Karpas-422 (cell line): ENCODE data around the gene CNGA3. TPM values are rescaled to one million over a fixed set of nuclear protein-coding genes. Genes with fewer than 3 reads are reported as not detected.

Experiments
- DNase-seq: peaks from one replicate; pipeline ENCODE4 v3.0.0-alpha.2; 2015
- H2AFZ ChIP-seq: fragments of 200-600 bp; sonication (generic); 2 replicates; pipeline ENCODE4 v1.6.1; 2014; ENCODE audit warnings: antibody characterized with exemption, low read length, mixed read lengths
- H3K27ac ChIP-seq: fragments of 200-600 bp; sonication (generic); 2 replicates; pipeline ENCODE4 v1.5.1; 2014; ENCODE audit warnings: mild to moderate bottlenecking, low read length, moderate library complexity
- H3K27me3 ChIP-seq: fragments of 200-600 bp; sonication (generic); 2 replicates; pipeline ENCODE4 v1.6.1; 2014; ENCODE audit warnings: low read length, mixed read lengths
- H3K36me3 ChIP-seq: fragments of 200-600 bp; sonication (generic); 2 replicates; pipeline ENCODE4 v1.6.1; 2014; ENCODE audit warnings: low read length, mixed read lengths; ENCODE audit not compliant: insufficient read depth
- H3K4me1 ChIP-seq: fragments of 200-600 bp; sonication (generic); 2 replicates; pipeline ENCODE4 v1.6.1; 2014; ENCODE audit warnings: mild to moderate bottlenecking, low read length, mixed read lengths
- H3K4me2 ChIP-seq: fragments of 200-600 bp; sonication (generic); 2 replicates; pipeline ENCODE4 v1.6.1; 2014; ENCODE audit warnings: low read length, low read depth, mild to moderate bottlenecking; ENCODE audit not compliant: poor library complexity, severe bottlenecking
- H3K4me3 ChIP-seq: fragments of 200-600 bp; sonication (generic); 2 replicates; pipeline ENCODE4 v1.5.1; 2014; ENCODE audit warnings: mild to moderate bottlenecking, antibody characterized with exemption, low read length, mixed read lengths
- H3K79me2 ChIP-seq: fragments of 200-600 bp; sonication (generic); 2 replicates; pipeline ENCODE4 v1.6.1; 2014; ENCODE audit warnings: mild to moderate bottlenecking, low read length, mixed read lengths
- H3K9ac ChIP-seq: fragments of 200-600 bp; sonication (generic); 2 replicates; pipeline ENCODE4 v1.6.0; 2014; ENCODE audit warnings: low read length
- H3K9me2 ChIP-seq: fragments of 200-600 bp; sonication (generic), shearing (Covaris generic); replicated peaks from 2 replicates; pipeline ENCODE4 v1.6.0; 2014; ENCODE audit warnings: mild to moderate bottlenecking, low read length, moderate library complexity; ENCODE audit not compliant: insufficient read depth
- H3K9me3 ChIP-seq: fragments of 300-700, 200-600 bp; sonication (generic); 2 replicates; pipeline ENCODE4 v1.6.1; 2014; ENCODE audit warnings: low read length, mixed read lengths
- H4K20me1 ChIP-seq: fragments of 200-600 bp; sonication (generic); 2 replicates; pipeline ENCODE4 v1.6.1; 2014; ENCODE audit warnings: mild to moderate bottlenecking, antibody characterized with exemption, low read length, low read depth; ENCODE audit not compliant: insufficient read depth
- total RNA-seq: library from RNA; depleted of rRNA; stranded (reverse); fragments of >200 nt; shearing (Covaris generic); gene quantifications from 2 replicates; pipeline ENCODE4 v1.2.3, GENCODE V29; 2014; ENCODE audit warnings: low replicate concordance

Gene CNGA3
- total RNA-seq, 1 experiment from 2014 or later: 0.07 TPM

DNA sequence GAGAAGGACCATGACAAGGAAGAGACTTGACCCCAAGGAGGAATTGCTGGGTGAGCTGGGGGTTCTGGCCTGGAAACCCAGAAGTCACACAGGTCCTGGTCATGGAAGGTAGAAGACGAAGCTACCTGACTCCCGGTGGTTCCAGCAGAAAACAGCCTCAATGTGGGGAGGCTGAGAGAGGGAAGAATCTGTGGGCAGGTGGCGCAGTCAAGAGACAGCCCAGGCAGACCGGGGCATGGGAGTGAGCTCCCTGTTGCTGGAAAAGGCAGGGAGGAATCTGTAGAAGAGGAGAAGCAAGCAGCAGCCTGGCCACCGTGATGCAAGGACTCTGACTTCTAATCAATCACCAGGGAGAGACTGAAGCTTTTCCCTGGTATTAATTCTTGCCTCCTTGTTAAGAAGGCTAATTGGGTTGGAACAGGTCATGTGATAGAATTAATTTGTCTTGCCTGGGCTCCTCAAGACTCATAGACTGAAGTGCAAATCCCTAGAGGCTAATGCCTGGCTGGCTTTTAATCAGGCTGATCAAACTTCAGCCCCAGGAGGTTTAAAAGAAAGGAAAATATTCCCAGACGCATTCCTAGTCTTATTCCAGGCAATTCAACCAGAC lies 30.1 kb downstream of the CNGA3 start:
- no peaks in the 10 kb centered on the region for H3K79me2 ChIP-seq
- no peak overlapping the region for H3K4me3 ChIP-seq
- no peaks in the 10 kb centered on the region for H3K9me3 ChIP-seq
- no peaks in the 10 kb centered on the region for H3K4me1 ChIP-seq
- no peak overlapping the region for H3K9ac ChIP-seq
- no peak overlapping the region for H2AFZ ChIP-seq
- H3K27ac ChIP-seq: no peak overlapping the region
- no peaks in the 10 kb centered on the region for H3K9me2 ChIP-seq
- no peaks in the 10 kb centered on the region for H3K27me3 ChIP-seq
- DNase-seq: no peak
- H3K36me3 ChIP-seq: no peaks in the 10 kb centered on the region
- no peak overlapping the region for H3K4me2 ChIP-seq
- 0 out of 2 replicates have a peak, but pooled peaks cover 2% of the 10 kb centered on the region for H4K20me1 ChIP-seq

DNA sequence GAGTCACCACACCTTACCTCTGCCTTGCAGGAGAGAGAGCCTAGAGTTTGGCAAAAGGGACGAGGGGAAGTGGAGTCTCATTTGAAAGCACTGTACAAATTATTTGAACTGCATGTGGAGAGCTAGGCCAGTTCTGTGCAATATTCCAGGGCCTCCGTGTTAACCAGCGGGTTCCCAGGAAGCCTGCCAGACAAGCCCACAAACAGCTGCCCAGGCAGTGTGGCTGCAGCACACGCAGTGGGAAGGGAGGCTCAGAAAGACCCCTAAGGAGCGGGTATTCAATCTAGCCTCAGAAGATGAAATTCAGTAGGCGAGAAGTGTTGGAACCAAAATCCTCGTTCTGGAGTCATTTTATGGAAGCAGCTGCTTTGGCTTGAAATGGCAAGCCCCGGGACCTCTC lies 30.7 kb downstream of the CNGA3 start:
- Histone ChIP-seq H3K9ac (no peak overlapping the region), H2AFZ (no peak overlapping the region), H3K27ac (no peak overlapping the region), H3K36me3 (no peaks in the 10 kb centered on the region), H3K4me1 (no peaks in the 10 kb centered on the region), H4K20me1 (0 out of 2 replicates have a peak, but pooled peaks cover 2% of the 10 kb centered on the region), H3K9me3 (no peaks in the 10 kb centered on the region), H3K79me2 (no peaks in the 10 kb centered on the region), H3K9me2 (no peaks in the 10 kb centered on the region), H3K4me3 (no peak overlapping the region), H3K27me3 (no peaks in the 10 kb centered on the region), H3K4me2 (no peak overlapping the region)
- DNase-seq: no peak

DNA sequence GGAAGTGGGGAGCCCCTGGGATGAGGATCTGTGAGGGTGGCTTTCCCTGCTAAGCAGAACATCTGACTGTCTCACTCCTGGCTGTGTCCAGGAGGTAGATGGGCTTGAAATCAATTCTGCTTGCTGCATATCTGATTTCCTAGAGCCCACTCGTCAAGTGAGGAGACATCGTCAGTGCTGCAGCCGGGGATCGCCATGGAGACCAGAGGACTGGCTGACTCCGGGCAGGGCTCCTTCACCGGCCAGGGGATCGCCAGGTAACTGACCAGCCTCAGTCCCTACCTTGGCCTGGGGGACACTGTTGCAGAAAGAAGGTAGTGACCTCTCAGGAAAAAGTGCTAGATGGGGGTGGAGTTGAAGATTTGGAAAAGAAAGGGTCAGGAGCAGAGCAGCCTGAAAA lies 31.3 kb downstream of the CNGA3 start:
- Histone ChIP-seq H3K4me1 (no peaks in the 10 kb centered on the region), H4K20me1 (0 out of 2 replicates have a peak, but pooled peaks cover 2% of the 10 kb centered on the region), H3K4me2 (no peak overlapping the region), H3K9me2 (no peaks in the 10 kb centered on the region), H3K79me2 (no peaks in the 10 kb centered on the region), H3K27ac (no peak overlapping the region), H2AFZ (no peak overlapping the region), H3K9me3 (no peaks in the 10 kb centered on the region), H3K27me3 (no peaks in the 10 kb centered on the region), H3K9ac (no peak overlapping the region), H3K4me3 (no peak overlapping the region), H3K36me3 (no peaks in the 10 kb centered on the region)
- no peak for DNase-seq

DNA sequence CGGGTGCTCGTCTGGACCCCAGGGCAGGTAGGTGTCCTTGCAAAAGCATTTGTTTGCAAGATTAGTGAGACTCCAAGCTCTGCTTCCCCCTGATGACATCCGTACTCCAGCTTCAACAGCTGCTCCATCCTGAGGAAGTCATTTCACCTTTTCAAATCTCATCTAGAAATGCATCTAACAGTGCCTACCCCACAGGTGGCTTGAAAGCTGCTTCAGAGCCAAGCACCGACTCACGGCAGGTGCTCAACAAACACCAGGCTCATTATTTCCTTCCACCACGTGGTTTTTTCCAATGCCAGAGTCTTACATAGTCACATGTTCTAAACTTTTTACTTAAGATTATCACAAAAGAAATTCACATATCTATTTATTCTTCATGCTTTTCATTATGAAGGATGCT lies 31.9 kb downstream of the CNGA3 start:
- 0 out of 2 replicates have a peak, but pooled peaks cover 2% of the 10 kb centered on the region for H4K20me1 ChIP-seq
- no peak overlapping the region for H3K4me2 ChIP-seq
- H3K79me2 ChIP-seq: no peaks in the 10 kb centered on the region
- H3K9me3 ChIP-seq: no peaks in the 10 kb centered on the region
- no peak overlapping the region for H3K4me3 ChIP-seq
- no peak overlapping the region for H3K27ac ChIP-seq
- H3K4me1 ChIP-seq: no peaks in the 10 kb centered on the region
- no peaks in the 10 kb centered on the region for H3K27me3 ChIP-seq
- no peak overlapping the region for H3K9ac ChIP-seq
- H3K9me2 ChIP-seq: no peaks in the 10 kb centered on the region
- no peaks in the 10 kb centered on the region for H3K36me3 ChIP-seq
- no peak overlapping the region for H2AFZ ChIP-seq
- DNase-seq: no peak

DNA sequence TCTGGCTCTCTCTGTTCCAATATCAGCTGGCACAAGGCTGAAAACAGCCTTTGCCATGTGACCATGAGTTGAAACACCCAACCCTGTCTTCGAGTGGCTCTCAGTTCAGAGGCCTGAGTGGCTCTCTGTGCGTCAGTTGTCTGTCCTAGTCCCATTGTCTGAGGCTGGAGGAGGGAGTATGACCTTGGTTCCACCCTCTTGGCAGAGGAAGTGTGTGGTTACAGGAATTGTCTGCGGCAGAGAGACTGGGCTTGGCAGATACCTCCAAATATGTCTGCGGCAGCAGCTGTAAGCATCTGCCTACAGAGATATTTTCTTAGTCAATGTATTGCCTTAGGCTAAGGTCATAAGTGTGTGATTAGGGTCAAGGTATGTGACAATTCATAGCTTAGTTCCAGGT lies 32.6 kb downstream of the CNGA3 start:
- Histone ChIP-seq H3K4me3 (no peak overlapping the region), H3K9ac (no peak overlapping the region), H3K27me3 (no peaks in the 10 kb centered on the region), H4K20me1 (0 out of 2 replicates have a peak, but pooled peaks cover 2% of the 10 kb centered on the region), H3K4me1 (no peaks in the 10 kb centered on the region), H3K4me2 (no peak overlapping the region), H3K79me2 (no peaks in the 10 kb centered on the region), H3K27ac (no peak overlapping the region), H3K36me3 (no peaks in the 10 kb centered on the region), H3K9me3 (no peaks in the 10 kb centered on the region), H2AFZ (no peak overlapping the region), H3K9me2 (no peaks in the 10 kb centered on the region)
- DNase-seq: no peak

DNA sequence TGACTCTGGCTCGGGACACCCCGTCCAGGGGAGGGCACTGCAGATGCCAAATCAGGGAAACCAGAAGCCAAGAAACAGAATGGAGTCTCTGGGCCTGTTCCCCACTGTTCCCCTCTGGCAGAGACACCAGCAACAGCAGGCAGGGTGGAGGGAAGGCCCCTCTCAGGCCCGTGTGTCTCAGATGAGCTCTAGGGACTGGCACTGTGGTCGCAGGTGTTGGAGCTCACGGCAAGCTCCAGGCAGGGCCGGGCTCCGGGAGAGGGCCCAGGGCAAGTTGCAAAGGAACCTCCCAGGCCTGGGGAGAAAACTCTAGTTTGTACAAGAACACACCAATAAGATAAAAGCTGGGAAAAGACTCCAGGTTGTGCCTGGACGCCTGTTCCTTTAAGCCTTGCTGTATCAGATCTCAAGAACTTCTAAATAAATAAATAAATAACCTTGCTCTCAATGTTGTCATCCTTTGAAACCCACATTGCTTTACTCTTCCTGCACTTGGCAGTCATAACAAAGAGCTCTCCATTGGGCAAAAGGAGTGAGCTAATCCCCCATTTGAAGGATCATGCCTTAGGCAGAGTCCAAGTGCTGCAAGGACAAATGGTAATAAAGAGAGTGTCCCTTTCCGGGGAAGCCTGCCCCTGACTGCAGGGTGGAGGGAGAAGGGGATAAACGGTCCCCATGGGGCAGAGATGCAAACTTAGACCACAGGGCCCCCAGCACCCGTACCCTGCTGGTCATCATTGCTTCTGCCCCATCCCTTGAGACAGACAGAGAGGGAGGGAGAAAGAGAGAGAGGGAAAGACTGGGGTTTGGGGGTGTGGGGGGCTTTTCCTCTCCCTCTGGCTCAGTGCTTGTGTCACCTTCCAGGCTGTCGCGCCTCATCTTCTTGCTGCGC lies 33.3 kb downstream of the CNGA3 start:
- no peak overlapping the region for H3K9ac ChIP-seq
- no peaks in the 10 kb centered on the region for H3K4me1 ChIP-seq
- H2AFZ ChIP-seq: no peak overlapping the region
- no peaks in the 10 kb centered on the region for H3K79me2 ChIP-seq
- H3K9me2 ChIP-seq: no peaks in the 10 kb centered on the region
- H3K4me2 ChIP-seq: no peak overlapping the region
- no peaks in the 10 kb centered on the region for H3K36me3 ChIP-seq
- no peaks in the 10 kb centered on the region for H3K27me3 ChIP-seq
- H3K27ac ChIP-seq: no peak overlapping the region
- H3K9me3 ChIP-seq: no peaks in the 10 kb centered on the region
- H3K4me3 ChIP-seq: no peak overlapping the region
- H4K20me1 ChIP-seq: 0 out of 2 replicates have a peak, but pooled peaks cover 2% of the 10 kb centered on the region
- no peak for DNase-seq

DNA sequence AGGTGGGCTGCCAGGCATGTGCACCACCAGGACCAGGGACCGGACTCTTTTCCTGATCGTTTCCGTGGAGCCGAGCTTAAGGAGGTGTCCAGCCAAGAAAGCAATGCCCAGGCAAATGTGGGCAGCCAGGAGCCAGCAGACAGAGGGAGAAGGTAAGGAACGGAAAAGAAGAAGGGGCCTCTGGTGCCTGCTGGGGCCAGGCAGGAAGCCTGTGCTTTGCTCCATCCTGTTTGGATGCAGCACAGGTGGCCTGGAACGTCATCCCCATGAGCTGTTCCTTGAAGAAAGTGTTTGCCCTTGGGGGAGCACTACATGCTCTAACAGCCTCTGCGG lies 33.9 kb downstream of the CNGA3 start:
- Histone ChIP-seq H3K36me3 (no peaks in the 10 kb centered on the region), H3K9ac (no peak overlapping the region), H3K4me2 (no peak overlapping the region), H4K20me1 (0 out of 2 replicates have a peak, but pooled peaks cover 2% of the 10 kb centered on the region), H3K4me3 (no peak overlapping the region), H2AFZ (no peak overlapping the region), H3K9me2 (no peaks in the 10 kb centered on the region), H3K9me3 (no peaks in the 10 kb centered on the region), H3K27me3 (no peaks in the 10 kb centered on the region), H3K79me2 (no peaks in the 10 kb centered on the region), H3K4me1 (no peaks in the 10 kb centered on the region), H3K27ac (no peak overlapping the region)
- no peak for DNase-seq

DNA sequence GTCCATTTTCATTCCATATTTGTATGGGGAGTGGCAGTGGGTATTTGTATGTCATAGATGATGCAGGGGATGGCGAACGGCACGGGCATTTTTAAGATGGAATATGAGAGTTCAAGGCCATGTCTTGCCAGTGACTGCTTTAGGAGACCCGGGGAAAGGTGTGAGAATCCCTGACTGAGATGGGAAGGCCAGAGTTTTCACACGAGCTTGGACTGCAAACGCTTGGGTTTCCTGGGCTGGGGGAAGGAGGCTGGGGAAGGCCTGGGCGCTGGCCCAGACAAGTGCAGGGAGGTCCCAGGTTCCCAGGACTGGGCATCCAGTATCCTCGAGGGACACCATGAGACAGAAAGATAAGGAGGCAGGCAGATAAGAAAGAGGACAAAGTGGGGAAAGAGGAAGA lies 35.2 kb downstream of the CNGA3 start:
- H3K27ac ChIP-seq: no peak overlapping the region
- no peak for DNase-seq
- H3K9me2 ChIP-seq: no peaks in the 10 kb centered on the region
- H2AFZ ChIP-seq: no peak overlapping the region
- H4K20me1 ChIP-seq: no peaks in the 10 kb centered on the region
- no peak overlapping the region for H3K4me3 ChIP-seq
- H3K27me3 ChIP-seq: no peaks in the 10 kb centered on the region
- H3K79me2 ChIP-seq: no peaks in the 10 kb centered on the region
- H3K36me3 ChIP-seq: no peaks in the 10 kb centered on the region
- H3K4me2 ChIP-seq: no peak overlapping the region
- H3K9ac ChIP-seq: no peak overlapping the region
- H3K4me1 ChIP-seq: no peaks in the 10 kb centered on the region
- no peaks in the 10 kb centered on the region for H3K9me3 ChIP-seq
